Dermis microvascular lymphatic vessel endothelial cell (primary cell): ENCODE measurements around the gene DPH7. TPM values are rescaled to one million over a fixed set of nuclear protein-coding genes. Genes with fewer than 3 reads are reported as not detected.
A peak's percentile ranks its signal among the peaks of the same experiment; 100 is the strongest.
"Not testable (repeated sequence)": the region's sequence is repeated elsewhere in the genome, so short reads cannot be mapped to it uniquely, and the experiment has no call there.

ENCODE experiments used
- DNase-seq, 2 donors: peaks; one replicate each; pipeline versions ENCODE4 v3.0.0 to v3.0.0-alpha.2; 2010; ENCODE audit warnings: low read depth in 2 of 2
- total RNA-seq: library from RNA; depleted of rRNA; stranded (reverse); fragments of >200 nt; gene quantifications from 2 replicates; pipeline ENCODE4 v1.2.1, GENCODE V29; 2014

The DPH7 gene
- total RNA-seq, 1 donor from 2014 or later: 15.5 TPM

DNA sequence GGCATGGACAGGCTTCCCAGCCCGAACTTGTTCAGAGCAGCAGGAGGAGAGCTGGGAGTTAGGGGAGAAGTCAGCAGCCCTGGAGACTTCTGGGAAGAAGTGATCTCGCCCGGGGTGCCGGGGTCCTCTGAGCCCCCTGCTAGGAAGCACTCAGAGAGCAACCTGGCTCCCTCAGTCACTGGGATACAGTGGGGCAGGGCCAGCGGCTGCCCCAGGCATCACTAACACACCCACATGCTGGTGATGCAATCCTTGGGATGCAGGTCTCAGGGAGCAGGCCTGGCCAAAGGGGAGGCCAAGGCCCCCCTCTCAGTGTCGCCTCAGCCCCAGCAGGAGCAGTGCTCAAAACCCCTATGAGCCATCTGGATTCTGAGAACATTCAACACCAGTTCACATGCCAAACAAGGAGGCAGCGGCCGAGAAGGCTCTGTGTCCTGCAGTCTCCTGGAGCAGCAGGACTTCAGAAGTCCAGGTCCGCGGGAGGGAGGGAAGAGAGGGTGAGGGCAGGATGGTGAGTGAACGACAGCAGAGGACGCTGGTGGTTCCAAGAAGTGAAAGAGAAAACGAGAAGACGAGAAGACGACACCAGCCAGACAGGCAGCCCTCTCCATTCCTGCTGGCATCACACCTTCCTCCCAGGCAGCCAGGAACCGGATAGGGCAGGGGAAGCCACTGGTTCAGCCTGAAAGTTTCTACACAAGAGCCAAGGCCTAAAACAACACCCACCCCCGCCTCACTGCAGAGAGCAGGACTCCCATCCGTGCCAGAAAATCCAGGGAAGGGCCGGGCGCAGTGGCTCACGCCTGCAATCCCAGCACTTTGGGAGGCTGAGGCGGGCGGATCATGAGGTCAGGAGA is 30.8 kb downstream of the DPH7 start:
- DNase-seq: no peak

DNA sequence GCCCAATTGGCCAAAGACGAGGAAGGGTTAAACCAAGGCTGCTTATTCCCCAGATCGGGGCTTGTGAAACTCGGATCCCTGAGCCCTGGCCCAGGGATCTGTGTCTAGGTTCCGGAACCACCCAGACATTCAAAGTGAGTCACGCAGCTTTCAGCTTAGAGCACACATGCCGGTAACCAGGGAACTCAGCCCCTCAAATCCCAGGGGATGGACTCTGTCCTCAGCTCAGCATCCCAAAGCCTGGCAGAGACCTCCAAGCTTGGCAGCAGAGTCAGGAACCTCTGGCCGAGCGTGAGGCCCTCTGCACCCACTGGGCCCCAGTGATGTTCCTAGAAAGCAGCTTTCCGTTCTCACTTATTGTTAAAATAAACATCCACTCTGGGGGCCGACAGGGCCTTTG is 33.6 kb downstream of the DPH7 start:
- no peak for DNase-seq

DNA sequence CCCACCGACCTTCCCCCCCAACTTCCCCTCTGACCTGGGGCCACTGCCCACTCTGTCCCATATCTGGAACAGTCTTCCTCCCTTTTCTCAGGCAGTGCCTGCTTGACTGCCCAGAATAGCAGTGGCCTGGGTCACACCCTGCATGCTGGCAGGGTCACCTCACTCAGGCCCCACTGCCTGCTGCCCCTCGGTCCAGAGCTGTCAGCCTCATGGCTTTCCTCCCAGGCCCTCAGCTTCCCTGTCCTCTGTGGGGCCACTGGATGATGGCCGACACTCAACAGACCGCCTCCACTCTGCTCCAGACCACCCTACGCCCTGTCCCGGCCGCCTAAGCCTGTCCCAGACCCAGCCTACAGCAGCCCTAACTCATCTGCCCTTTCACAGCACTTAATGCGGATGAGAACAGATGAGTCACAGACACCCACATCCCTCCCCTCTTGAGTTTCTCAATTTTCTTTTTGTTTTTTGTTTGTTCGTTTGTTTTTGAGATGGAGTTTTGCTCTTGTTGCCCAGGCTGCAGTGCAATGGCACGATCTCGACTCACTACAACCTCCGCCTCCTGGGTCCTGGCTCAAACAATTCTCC is 34.5 kb downstream of the DPH7 start:
- no peak for DNase-seq

DNA sequence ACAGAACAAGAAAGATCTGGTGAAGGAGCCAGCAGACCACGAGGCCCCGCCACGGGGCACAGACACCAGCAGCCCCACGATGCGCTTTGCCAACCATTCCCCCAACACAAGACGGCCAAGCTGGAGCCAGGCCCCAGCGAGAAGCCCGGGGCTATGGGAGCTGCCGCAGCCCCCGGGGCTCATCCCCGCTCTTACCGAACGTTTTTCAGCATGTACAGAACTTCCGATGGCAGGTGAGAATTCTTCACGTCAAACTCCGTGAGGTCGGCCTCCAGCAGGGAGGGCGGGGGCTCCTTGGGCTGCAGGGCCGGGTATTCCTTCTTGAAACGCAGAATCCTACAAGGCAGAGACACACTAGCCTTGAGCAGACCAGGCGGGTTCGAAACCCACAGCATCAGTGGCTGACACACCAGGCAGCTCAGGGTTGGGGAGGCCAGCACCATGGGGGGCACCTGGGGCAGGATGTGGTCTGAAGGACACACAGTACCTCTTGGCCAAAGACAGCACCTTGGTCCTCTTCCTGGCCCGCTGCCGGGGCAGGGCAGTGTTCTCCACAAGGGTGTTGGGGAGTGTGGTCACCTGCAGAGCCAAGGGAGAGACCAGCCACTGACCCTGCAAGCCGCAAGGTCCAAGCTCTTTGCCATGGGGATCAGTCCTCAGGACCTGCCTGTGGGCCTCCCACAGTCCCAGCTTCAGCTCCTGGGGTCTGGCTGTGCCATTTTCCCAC is 35.3 kb downstream of the DPH7 start:
- DNase-seq: no peak

DNA sequence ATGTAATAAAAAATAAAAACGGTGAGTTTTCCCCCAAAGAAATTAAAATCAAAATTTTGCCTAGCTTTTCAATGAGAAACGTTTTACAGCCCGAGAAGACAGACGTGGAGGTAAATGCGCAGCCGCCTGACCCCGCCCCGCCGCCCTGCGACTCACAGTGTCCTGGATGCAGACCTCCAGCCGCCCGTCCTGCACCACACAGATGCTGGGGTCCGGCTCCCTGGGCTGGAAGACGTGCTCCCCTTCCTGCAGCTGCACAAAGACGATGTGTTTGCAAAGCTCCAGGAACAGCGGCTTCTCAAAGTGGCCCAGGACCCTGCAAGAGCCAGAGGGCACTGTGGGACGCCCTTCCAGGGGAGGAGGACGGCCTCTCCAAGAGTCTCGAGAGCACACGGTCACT is 36.2 kb downstream of the DPH7 start:
- DNase-seq: no peak

DNA sequence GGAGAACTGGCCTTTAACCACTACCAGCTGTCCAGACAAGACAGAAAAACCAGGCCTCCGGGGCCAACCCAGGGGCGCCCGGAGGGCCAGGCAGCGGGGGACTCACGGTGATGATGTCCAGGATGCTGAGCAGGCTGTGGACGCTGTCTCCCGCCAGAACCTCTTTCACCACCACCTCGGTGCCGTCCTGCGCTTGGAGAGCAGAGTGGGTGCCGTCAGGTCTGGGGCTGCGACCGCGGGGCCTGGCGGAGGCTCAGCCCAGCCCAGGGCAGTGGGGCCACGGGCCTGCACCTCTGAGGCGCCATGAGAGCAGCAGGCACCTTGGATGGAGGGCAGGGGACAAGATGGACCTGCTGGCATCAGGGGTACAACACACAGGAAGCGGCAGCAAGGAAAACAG is 38.2 kb downstream of the DPH7 start:
- no peak for DNase-seq

DNA sequence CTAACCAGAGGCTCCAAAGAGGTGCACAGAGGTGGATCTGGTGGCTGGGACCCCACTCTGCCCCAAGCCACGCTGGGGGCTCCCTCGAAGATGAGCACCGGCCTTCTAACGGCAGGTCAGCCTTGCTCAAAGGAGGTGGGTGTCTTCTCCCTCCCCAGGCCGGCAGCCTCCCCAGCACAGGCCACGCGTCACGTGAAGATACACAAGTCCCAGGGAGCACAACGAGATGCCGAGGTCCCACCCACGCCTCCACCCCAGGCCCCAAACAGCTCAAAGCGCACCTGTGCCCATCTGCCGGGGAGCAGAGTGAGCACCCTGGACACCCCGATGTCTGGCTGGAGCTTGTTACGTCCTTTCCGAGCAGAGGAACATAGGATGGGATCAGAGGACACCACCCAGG is 40.7 kb downstream of the DPH7 start:
- DNase-seq: no peak

DNA sequence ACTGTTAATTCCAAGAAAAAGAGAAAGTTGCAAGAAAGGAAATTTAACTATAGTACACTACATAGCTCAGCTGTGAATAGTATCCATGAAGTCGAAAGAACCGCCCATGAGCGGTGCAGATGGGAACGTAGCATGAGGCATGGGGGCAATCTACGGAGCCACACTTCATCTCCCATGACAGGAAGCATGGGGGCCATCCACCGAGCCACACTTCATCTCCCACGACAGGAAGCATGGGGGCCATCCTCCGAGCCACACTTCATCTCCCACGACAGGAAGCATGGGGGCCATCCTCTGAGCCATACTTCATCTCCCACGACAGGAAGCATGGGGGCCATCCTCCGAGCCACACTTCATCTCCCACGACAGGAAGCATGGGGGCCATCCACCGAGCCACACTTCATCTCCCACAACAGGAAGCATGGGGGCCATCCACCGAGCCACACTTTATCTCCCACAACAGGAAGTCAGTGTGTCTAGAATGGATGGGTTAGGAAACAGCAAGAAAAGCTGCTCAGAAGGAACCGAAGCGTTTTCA is 42.1 kb downstream of the DPH7 start:
- DNase-seq: not testable (repeated sequence)

DNA sequence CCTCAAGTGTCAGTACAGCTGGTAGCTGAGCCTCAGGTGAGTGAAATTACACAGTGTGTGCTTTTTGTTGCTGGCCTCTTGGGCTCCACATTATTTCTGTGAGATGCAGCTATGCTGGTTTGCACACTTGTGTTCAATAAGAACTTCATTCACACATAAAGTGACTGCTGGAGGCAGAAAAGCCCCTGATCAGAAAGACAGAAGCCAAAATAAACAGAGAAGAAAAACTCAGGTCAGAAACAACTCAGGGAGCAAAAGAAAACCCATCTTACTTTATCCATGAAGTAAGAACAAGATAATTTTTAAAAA is 43.7 kb downstream of the DPH7 start:
- DNase-seq: no peak

DNA sequence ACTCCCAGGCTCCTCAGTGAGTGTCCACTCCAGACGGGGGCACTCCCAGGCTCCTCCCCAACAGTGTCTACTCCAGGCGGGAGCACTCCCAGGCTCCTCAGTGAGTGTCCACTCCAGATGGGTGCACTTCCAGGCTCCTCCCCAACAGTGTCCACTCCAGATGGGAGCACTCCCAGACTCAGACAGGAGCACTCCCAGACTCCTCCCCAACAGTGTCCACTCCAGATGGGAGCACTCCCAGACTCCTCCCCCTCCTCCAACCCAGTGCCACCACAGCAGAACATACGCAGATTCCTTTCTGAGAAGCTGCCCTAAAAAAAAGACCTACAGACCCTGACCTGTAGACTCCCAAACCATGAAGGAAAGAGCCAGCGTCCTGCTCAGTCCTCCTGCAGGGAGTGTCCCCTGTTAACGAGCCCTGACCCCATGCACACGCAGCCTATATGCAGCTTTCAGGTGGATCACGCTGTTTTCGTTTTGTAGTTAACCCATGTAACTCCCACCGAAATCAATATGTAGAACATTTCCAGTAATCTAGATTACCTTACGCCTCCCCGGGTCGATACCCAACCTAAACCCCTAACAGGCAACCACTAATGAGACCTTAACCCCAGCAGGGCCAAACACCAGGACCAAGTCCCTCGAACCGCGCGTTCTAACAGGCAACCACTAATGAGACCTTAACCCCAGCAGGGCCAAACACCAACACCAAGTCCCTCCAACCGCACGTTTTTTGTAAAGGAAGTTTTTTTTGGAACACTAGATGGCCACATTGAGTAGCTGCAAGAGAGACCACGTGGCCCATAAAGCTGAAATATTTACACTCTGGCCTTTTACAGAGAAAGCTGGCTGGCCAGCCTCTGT is 44.2 kb downstream of the DPH7 start:
- DNase-seq: peak; percentile 58 to 74

DNA sequence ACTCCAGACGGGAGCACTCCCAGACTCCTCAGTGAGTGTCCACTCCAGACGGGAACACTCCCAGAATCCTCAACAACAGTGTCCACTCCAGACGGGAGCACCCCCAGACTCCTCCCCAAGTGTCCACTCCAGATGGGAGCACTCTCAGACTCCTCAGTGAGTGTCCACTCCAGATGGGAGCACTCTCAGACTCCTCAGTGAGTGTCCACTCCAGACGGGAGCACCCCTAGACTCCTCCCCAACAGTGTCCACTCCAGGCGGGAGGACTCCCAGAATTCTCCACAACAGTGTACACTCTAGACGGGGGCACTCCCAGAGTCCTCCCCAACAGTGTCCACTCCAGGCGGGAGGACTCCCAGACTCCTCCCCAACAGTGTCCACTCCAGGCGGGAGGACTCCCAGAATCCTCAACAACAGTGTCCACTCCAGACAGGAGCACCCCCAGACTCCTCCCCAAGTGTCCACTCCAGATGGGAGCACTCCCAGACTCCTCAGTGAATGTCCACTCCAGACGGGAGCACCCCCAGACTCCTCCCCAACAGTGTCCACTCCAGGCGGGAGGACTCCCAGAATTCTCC is 45.7 kb downstream of the DPH7 start:
- DNase-seq: not testable (repeated sequence)

DNA sequence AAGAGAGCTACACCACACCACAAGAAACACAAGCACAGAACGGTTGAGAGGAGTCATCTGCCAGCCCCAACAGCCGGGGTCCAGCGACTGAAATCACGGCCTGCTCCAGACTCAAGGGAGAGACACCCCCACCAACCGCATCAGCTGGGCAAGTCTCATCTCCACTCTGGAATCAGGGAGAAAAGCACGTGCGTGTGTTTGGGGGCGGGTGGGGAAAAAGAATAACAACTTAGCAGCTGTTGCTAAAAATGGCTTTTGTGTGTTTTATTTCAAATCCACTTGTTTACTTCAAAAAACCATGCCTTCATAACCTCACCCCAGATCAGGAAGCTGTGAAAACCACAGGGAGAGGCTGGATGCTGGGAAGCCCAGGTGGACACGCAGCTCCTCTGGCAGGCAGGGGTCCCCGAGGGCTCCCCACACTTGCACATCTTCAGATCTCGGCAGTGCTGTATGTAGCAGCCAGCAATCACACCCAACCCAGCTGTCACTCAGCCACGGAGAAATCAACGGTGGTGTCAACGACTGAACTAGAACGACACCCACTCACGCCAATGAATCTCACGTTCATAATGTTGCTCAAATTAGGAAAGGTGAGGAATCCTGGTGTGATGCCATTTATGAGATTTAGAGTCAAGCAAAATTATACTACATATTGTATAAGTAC is 47.5 kb downstream of the DPH7 start:
- no peak for DNase-seq

DNA sequence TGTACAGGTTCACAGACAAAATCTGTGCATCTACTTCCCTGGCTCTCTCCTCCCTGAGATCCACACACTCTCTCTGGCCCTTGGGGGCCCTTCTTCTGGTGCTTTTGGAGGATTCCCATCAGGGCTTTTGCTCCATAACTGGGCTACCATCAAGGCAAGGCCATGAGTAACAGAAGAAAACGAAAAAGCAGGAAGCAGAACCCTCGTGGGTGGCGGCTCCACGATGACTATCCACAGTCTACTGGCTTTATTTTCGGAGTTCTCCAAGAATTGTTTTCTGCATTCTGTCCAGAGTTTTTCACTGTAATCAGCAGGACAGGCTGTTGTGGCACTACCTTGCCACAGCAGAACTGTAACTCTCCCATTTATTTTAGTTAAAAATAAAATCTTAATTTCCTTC is 48.4 kb downstream of the DPH7 start:
- DNase-seq: no peak

DNA sequence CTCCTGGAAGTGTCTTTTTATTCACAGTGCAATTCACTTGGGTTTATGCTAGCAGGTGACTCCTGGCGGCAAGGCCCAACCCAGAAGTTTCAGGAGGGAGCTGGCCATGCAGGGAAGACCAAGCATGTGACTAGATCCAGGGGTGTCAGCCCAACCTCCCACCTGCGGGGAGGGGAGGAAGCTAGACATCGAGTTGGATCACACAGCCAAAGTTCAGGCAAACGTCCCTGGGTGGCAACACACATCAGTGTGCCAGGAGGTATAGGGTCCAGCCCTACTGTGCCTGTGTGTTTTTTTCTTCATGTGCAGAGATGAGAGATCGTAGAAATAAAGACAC is 53.8 kb downstream of the DPH7 start:
- no peak for DNase-seq

DNA sequence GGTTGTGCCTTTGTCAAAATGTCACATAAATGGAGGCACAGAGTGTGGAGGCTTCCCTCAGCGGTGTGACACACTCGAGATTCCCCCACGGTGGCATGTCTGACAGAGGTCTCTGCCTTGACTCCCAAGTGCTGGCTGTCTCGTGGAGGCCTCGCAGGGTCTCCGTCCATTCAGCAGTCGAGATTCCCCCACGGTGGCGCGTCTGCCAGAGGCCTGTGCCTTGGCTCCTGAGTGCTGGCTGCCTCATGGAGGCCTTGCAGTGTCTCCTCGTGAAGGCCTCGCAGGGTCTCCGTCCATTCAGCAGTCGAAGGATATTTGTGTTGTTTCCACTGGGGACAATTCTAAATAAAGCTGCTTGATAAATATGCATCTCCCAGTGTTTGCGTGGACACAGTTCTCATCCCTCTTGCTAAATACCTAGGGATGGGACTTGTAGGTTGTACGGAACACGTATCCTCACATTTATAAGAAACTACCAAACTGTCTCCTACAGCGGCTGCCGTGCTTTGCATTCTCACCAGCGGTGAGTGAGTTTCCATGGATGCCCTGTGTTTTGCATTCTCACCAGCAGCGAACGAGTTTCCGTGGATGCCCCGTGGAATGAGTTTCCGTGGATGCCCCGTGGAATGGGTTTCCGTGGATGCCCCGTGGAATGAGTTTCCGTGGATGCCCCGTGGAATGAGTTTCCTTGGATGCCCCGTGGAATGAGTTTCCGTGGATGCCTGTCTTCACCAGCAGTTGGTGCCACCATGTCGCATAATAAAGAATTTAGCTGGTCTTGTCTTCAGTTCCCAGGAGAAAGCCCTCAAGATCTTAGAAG is 54.4 kb downstream of the DPH7 start:
- DNase-seq: no peak

DNA sequence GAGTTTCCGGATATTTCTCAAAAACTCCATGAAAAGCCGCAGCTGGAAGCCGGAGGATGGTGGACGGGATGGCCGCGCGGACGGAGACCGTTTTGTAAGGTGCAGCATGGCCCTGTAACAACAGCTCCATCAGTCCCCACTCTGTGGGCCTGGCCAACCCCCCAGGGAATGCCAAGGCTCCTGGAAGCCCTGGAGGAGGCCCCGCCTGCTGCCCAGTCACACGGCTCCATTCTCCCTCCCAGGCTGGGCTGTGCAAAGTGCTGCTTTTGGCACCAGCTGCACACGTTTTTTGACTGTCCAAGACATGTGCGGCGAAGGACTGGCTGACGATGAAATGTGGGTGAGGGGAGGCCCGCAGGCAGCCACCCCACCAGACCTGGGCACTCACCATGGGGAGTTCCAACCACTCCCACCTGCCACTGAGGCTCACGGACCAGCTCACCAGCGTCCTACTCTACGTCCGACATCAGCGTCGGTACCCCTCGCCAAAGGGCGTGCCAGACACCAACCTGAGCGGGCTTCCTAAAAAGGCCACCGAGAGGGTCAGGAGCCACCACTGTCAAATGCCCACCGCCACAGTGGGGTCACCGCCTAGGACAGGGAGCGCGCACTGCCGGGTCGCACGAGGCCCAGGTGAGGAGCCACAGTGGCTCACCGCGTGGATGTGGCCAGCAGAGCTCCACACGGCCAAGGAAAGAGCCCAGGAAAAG is 55.8 kb downstream of the DPH7 start:
- no peak for DNase-seq

DNA sequence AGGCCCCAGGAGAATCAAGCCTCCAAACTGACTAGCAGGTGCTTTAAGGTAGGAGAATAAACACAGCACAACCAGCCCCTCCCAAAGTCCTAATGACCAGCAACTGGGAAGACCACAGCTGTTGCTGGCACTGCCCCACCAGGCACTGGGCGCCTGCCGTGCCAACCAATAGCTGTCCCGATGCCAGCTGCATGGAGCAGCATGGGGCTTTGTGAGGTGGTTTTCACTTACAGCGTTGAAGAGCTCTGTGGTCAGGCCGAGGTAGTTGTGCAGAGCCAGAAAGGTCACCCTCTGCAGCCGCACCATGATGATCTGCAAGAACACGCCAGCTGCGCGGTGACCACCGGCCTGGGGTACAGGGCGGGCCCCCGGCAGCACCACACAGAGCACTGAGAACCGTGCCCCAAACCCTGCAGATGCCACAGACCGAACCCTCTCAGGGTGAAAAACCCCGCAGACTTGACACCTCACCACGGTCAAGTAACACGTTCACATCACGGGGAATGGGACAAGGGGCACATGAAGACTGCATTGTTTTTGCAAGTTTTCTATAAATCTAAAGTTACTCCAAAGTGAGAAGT is 57.2 kb downstream of the DPH7 start:
- no peak for DNase-seq

DNA sequence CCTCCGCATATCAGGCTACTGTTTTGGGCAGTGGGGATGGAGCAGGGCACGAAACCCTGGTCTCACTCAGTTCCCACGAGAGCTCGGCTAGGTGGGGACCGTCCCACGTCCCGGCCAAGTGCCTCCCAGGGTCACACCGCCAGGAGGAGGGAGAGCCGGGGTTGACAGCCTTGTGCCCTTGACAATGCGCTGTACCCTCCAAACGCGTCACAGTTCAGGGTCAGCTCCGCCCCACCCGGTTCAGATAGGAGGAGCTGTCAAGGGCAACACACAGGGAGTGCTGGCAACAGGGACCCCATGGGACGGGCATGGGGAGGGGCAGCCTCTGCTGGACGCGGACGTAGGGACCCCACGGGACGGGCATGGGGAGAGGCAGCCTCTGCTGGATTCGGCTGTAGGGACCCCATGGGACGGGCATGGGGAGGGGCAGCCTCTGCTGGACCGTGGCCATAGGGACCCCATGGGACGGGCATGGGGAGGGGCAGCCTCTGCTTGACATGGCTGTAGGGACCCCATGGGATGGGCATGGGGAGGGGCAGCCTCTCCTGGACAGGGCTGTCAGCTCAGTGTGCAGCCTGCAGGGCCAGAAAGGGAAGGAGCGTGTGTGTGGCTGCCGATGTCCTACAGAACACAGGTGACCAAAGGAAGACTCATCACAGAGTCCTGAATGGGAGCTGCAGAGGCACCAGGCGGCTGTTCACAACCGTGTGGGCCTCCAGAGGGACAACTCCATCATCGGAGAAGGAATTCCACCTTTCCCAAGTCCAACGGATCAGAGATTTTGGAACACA is 57.9 kb downstream of the DPH7 start:
- no peak for DNase-seq
